Measurements from ENCODE around the gene LPAR5.

The LPAR5 gene

DNA sequence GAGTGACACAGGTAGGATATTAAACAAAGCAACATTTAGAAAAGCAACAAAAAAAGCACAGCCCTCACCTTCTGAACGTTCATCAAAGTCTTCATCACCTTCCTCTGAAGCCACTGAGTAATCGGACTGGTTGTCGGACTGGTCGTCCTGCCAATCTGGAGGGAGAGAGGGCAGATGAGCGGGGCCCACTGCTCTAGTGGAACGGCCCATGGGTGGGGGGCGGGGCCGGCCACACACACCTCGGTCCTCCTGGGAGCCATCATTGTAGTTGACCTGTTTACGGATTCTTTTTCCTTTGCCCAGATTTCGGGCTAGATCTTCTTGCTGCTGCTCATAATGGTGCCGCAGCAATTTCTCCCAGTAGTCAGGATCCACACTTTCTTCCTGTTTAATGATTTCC, 52.8 kb downstream of the LPAR5 start:
- TF ChIP-seq, protein P1, sequence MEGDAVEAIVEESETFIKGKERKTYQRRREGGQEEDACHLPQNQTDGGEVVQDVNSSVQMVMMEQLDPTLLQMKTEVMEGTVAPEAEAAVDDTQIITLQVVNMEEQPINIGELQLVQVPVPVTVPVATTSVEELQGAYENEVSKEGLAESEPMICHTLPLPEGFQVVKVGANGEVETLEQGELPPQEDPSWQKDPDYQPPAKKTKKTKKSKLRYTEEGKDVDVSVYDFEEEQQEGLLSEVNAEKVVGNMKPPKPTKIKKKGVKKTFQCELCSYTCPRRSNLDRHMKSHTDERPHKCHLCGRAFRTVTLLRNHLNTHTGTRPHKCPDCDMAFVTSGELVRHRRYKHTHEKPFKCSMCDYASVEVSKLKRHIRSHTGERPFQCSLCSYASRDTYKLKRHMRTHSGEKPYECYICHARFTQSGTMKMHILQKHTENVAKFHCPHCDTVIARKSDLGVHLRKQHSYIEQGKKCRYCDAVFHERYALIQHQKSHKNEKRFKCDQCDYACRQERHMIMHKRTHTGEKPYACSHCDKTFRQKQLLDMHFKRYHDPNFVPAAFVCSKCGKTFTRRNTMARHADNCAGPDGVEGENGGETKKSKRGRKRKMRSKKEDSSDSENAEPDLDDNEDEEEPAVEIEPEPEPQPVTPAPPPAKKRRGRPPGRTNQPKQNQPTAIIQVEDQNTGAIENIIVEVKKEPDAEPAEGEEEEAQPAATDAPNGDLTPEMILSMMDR (IDR thresholded peaks at IDR 0.05; ENCODE audit: low read depth, low read length), result no peak
- no peak for DNase-seq (ENCODE audit: extremely low read depth, low read depth)

DNA sequence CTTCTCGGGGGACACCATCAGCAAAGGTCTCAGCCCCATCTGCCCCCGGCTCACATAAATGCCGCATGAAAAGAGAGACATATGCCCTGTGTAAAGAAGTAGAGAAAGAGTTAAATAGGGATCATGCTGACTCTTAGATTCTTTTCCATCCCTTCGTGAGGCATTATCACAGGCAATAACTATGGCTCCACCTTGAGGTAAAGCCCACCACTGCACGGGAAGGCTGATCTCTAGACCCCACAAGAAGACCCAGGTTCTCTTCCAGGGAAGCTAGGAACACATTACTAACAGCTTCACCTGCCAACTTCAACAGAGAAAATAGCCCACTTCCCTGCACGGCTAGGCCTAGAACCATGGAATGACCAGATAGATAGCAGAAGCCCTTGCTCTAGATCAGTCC, 53.6 kb downstream of the LPAR5 start:
- TF ChIP-seq, protein P1 (IDR thresholded peaks at IDR 0.05; ENCODE audit: low read depth, low read length), result peak; percentile 16
- no peak for DNase-seq (ENCODE audit: extremely low read depth, low read depth)

DNA sequence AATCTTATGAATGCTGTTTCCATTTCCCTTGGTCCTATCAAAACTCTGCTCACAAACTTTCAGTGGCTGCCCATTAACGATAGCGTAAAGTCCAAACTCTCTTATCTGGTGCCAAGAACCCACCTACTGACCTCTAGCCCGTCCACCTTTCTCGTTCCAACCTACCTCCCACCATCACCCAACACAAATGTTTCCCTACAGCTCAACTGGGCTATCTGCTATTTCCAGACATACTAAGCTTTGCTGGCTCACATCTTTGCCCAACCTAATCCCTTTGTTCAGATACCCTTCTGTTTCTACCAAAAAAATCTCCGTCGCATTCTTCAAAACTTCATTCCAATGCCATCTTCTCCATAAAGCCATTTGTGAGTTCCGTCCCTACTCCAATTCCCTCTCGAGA, 60.1 kb downstream of the LPAR5 start:
- no peak for DNase-seq (ENCODE audit: extremely low read depth, low read depth)
- TF ChIP-seq, protein P1 (IDR thresholded peaks at IDR 0.05; ENCODE audit: low read depth, low read length), result no peak

DNA sequence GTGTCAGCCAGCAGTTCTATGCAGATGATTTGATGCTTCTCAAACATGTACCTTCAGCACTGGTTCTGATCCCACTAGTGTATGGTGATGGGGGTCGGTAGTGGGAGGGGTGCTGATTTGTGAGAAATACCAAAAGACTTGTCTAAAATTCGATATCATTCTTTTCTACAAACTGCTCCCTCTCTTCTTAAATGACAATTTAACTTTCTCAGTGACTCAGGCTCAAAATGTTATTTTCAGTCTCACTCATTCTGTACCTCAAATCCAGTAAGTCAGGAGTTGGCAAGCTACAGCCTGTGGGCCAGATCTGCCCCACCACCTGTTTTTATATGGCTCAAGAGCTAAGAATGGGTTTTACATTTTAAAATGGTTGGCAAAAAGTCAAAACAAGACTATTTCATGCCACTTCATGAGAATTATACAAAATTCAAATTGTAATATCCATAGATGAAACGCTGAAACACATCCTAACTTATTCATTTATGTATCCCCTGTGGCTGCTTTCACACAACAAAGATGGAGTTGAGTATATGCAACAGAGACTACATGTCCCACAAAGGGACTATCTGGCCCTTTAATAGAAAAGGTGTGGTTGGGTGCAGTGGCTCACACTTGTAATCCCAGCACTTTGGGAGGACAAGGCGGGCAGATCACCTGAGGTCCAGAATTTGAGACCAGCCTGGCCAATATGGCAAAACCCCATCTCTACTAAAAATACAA, 61.0 kb downstream of the LPAR5 start:
- TF ChIP-seq, protein P1 (IDR thresholded peaks at IDR 0.05; ENCODE audit: low read depth, low read length), result no peak
- no peak for DNase-seq (ENCODE audit: extremely low read depth, low read depth)

DNA sequence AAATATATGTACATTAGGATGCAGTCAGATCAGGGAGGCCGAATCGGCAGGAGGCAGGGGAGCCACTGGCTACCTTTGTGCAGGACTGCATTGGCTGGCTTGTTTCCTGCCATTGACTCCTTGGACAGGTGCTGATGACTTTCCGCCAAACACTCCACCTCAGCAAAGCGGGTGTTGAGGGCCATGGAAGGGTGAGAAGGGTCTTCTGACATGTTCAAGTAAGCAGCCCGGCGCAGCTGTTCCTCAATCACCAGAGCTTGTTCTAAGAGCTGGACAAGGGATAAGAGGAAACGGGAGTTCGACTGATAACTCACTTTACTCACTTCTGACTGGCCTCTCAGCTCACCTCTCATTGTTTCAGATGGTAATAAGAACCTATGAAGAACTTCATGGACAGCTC, 62.8 kb downstream of the LPAR5 start:
- no peak for DNase-seq (ENCODE audit: extremely low read depth, low read depth)
- TF ChIP-seq, protein P1 (IDR thresholded peaks at IDR 0.05; ENCODE audit: low read depth, low read length), result no peak

DNA sequence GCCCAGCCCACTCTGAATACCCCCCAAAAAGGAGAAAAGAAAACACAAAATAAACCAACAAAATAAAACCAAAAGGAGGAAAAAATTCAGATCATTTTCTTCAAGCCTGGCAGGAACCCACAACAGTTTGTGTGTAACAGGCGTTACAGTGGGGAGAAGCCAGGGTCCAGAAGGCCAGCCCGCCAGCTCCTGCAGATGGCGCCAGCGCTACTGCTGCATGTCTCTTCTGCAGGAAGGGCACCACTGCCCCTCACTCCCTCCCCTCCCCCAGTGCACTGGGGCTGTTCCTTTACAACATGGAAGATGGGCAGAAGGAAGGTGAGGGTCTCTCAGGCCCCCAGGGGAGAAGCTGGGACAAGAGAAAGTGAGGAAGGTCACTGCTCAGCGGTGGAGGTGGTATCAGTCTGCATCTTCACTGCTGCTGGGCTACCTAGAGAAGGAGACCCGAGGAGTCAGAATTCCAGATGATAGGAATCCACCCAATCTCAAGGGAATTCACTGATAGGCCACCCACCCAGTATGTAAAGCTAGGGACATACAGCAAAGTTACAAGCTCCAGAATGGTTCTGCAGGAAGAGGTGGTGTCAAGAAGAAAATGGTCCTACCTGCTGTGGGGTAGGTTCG, 65.4 kb downstream of the LPAR5 start:
- TF ChIP-seq, protein P1 (IDR thresholded peaks at IDR 0.05; ENCODE audit: low read depth, low read length), result peak; percentile 54
- DNase-seq (ENCODE audit: extremely low read depth, low read depth), result no peak

DNA sequence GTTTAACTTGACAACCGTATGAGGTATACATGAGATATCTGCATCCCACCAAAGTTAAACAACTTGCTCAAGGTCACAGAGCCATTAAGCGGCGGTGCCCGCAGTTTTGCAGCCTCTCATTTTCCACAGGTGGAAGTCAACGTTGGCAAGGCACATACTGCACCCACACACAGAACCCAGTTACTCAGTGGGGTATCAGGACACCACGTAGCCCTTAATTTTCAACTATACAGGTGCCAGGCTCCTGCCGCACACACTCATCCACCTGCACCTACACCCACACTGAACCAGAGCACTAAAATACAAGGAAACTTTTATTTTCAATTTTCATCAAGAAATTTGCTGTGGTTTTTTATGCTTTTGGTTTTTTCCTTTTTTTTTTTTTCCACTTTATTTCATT, 66.0 kb downstream of the LPAR5 start:
- TF ChIP-seq, protein P1 (IDR thresholded peaks at IDR 0.05; ENCODE audit: low read depth, low read length), result no peak
- no peak for DNase-seq (ENCODE audit: extremely low read depth, low read depth)
